ENCODE data around the gene GCLM.

DNA sequence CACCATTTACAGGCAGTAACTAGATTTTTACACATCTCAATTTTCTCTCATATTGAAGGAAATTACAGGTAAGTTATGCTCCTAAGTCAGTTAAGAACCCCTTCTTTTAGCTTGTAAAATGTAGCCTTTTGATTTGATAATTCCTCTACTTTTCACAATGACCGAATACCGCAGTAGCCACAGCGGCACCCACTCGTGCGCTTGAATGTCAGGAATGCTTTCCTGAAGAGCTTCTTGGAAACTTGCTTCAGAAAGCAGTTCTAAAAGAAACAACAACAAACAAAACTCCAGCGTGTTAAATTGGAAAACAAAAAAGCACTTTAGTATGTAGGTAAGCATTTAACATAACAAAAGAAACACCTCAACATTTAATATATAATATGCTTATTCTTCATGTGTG lies 20.3 kb downstream of the GCLM start:
- TF ChIP-seq CTCF (conservative IDR thresholded peaks at IDR 0.05; ENCODE audit: low read depth, low read length) (no peak), RAD21 (IDR thresholded peaks at IDR 0.05; ENCODE audit: low read length) (no peak), RCOR1 (IDR thresholded peaks at IDR 0.05; ENCODE audit: insufficient replicate concordance, low read length) (no peak), BHLHE40 (IDR thresholded peaks at IDR 0.05; ENCODE audit: low read depth, low read length) (no peak), MAFK (IDR thresholded peaks at IDR 0.05; ENCODE audit: low read depth, low read length) (no peak), SMC3 (IDR thresholded peaks at IDR 0.05; ENCODE audit: low read depth, low read length) (no peak), POLR2A (IDR thresholded peaks at IDR 0.05; ENCODE audit: low read depth, low read length) (no peak), RFX5 (IDR thresholded peaks at IDR 0.05; ENCODE audit: low read depth, low read length) (no peak), CEBPB (IDR thresholded peaks at IDR 0.05; ENCODE audit: low read depth, low read length) (no peak), CHD1 (IDR thresholded peaks at IDR 0.05; ENCODE audit: low read depth, low read length) (no peak)
- TF ChIP-seq, protein P1, sequence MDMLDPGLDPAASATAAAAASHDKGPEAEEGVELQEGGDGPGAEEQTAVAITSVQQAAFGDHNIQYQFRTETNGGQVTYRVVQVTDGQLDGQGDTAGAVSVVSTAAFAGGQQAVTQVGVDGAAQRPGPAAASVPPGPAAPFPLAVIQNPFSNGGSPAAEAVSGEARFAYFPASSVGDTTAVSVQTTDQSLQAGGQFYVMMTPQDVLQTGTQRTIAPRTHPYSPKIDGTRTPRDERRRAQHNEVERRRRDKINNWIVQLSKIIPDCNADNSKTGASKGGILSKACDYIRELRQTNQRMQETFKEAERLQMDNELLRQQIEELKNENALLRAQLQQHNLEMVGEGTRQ (IDR thresholded peaks at IDR 0.05; ENCODE audit: low read depth, low read length): no peak
